Measurements from ENCODE around the gene MORC4.

- TF ChIP-seq CTCF (IDR thresholded peaks at IDR 0.05) (peak; percentile 18 to 59 (median 52)), POLR2A (IDR thresholded peaks at IDR 0.05) (no peak)
Observed at GRCh38 chrX:106952988-106953387, 47.0 kb downstream of the MORC4 start.

Data from body of pancreas (tissue), 4 donors.